Measurements from ENCODE around the gene FAM20C.

FAM20C gene

GRCh38 chr7:159370-160270 is 32.8 kb upstream of the FAM20C start:
- DNase-seq: no peak

- DNase-seq: no peak
These were observed 31.2 kb upstream of the FAM20C start for GRCh38 chr7:160958-161725.

GRCh38 chr7:162632-163297 is 29.6 kb upstream of the FAM20C start:
- no peak for DNase-seq

DNA sequence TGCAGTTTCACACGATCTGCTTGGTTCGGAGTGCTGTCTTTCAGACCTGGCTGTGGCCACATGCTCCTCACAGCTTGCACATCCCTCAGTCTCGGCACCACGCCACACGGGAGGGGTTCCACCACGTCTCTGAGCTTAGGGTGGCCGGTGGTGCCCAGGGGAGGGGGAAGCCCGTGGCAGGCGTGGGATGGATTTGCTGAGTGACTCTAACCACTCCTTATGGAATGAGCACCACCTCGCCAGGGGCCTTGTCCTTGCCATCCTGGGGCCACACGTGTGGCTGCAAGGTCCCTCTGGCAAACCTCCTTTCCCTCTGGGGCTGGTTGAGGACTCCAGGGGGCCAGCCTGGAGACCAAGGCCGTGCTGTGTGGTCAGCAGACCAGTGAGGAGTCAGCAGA is 29.1 kb upstream of the FAM20C start:
- DNase-seq: no peak

- DNase-seq: no peak
These were observed 28.1 kb upstream of the FAM20C start for GRCh38 chr7:163971-164881.

DNA sequence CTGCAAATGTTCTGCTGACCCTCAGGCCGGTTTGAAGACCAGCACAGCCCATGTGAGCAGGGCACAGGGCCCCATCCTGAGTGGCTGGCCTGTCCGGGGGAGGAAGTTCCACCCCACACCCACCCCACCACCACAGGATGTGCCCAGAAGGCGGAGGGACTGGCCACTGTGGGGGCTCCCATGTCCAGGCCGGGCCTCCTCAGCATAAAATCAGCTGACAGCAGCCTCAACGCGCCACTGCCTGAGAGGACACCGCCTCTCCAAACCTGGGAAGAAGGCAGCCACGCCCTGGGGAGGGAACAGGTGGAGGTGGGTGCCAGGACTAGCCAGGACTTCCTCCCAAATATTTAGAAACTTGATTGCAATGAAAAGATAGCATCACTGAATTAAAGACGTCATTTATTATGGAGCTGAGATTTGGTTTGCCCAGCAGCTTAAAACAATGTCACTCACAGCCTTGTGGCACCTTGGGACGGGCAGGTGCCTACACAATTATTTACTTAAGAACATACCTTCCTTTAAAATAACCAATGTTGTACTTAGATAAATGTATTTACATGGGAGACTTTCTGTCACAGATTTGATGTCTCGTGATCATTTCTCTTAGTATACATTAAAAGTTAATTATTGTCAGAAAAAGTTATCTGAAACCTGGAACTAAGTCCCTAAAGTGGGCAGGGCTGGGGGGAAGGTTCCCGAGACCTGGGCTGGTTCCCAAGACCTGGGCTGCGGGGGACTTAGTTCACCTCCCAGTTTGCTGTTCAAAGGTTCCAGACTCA is 27.3 kb upstream of the FAM20C start:
- no peak for DNase-seq

GRCh38 chr7:165661-166337 is 26.6 kb upstream of the FAM20C start:
- DNase-seq: no peak

GRCh38 chr7:166338-167060 is 25.9 kb upstream of the FAM20C start:
- DNase-seq: no peak

DNA sequence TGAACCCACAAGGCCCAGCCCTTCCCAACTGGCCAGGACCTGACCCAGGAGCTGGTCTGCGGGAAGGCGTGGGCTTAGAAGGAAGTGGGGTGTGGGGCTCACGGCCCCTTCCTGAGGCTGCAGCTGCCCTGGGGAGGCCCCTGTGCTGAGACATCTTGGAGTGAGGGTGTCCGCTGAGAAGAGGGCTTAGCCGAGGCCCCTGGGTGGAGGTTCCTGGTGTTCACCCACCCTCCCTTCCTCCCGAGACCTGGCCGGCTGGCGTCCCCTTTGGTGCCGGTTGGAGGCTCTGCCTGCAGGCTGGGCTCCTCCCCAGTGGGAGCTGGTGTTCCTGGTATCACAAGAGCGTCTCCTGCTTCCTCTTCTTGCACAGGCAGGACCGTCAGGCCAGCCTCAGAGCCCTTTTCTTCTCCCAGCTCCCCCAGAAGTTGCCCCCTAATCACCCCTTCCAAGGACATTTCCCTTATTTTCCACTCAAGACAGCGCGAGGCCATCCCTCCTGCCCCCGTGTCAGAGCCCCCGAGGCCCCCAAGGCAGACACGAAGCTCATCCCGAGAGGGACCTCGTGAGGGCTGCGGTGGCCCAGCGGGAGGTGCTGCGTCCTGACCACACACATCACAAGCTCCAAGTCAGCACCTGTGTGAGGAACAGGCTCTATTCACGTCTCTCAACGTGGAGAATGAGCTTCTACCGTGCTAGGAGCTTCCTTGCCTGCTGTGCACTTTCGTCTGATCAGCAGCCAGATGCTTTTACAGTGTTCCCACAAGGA is 25.1 kb upstream of the FAM20C start:
- DNase-seq: no peak

DNA sequence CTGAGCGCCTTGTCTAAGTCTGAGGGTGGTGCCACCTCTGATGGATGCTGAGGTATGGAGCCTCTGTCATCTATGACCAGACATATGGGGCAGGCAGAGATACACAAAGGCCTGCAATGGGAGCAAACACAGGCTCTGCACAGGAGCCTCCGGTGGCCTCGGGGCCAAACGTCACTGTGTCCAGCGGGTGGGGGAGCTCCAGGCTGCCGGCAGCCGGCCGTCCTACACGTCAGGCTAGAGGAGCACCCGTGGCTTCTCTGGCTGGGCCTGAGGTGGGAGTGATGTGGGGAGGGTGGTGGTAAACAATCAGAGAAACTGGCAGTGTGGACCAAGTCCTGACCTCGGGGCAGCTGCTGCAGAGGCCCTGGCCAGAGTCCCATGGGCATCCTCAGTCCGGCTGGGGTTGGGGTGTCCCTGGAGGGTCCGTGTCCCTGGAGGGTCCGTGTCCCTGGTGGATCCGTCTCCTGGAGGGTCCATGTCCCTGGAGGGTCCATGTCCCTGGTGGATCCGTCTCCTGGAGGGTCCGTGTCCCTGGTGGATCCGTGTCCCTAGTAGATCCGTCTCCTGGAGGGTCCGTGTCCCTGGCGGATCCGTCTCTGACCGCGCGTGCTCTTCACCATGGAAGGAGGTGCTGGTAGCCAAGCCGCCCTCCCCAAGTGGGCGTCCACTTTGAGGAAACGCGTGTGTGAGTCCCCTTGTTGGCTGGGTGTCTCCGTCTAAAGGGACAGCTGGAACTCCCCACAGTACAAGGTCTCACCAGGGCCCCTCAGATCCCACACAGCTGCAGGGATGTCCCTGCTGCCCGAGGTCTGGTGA is 24.2 kb upstream of the FAM20C start:
- DNase-seq: no peak

GRCh38 chr7:169276-170172 is 22.8 kb upstream of the FAM20C start:
- DNase-seq: no peak

DNA sequence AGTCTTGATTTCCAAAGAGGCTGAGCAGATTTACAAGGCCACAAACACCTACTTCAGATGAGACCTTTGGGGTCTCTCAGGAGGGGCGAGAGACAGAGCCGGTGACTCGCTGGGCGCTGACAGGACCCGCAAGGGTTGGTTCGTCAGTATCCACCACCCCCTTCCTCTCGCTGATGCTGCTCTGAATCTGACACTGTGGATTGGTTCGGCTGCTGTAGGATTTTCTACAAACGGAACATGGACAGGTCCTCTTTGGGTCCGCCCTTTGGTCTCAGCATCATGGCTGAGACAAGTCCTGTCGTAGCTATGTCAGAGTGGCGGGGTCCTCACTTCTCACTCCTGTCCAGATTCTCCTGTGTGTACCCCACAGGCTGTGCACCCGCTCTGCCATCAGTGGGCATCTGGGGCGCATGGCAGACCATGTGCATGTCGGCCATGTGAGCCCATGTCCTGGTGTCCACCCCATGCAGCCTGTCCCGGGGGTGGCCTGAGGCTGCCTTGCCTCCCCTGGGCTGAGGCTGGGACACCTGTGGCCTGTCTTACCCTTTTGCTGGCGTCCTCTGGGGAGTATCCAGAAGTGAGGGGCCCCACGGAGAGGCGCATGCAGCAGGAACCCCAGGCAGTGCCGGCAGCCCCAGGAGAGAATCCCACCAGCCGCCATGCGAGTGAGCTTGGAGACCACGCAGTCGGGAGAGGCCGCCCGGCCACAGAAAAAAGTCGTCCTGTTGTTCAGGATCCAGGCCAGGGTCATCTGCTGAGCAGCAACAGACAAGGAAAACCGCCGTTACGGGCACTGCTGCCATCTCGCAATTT is 21.6 kb upstream of the FAM20C start:
- DNase-seq: no peak

GRCh38 chr7:171364-171904 is 20.9 kb upstream of the FAM20C start:
- no peak for DNase-seq

DNA sequence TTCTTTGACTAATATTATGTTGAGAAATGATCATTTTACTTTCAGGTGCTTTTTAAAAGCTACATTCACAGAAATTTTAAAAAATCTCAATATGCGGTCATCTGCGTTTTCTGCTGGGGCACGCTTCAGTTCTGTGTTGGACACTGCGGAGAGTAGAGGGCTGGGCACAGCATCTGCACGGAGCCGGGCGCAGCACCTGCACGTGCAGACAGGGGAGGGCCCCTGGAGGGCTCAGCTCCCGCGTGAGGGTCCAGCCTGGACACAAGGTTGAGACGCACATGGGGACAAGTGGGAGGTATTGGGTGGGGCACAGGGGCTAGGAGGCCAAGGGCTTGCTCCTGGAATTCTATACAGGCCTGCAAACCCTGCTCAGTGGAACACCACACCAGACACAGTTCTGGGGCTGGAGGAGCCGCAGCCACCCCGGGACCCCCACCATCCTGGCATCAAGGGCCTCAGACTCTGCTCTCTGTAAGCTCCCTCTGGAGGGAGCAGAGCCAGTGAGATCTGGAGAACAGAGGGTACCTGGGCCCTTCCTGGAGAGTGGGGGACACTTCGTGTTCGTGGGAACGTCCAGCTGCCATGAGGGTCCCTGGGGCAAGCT is 20.4 kb upstream of the FAM20C start:
- no peak for DNase-seq

DNA sequence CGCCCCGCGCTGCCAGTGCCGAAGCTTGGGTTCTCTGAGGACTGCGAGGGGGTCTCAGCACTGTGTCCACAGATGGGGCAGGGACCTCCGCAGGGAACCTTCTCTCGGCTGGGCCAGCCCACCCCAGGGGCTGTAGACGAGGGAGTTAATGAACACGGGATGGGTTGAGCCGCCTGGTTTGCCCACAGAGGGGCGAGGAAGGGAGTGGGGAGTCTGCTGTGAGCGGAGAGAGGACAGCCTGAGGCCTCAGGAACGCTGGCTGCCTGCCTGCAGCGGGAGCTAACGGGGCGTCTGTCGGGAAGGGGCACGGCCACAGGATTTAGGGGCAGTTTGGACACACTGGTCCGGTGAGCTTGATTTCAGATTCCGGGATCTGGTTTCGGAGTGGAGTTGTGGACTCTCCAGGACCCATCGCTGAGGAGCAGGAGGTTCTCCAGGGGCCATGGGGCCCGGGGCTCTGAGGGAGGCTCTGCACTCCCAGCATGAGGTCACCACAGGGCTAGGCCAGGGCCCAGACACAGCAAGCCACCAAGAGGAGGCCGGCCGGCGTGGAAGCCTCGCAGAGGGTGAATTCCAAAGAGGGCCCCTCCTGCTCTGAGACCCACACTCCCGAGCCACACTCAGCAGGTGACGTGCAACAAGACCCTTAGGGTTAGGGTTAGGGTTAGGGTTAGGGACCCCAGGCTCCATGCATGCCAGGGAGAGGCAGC is 19.0 kb upstream of the FAM20C start:
- DNase-seq: no peak

All from DMS79 treated with DMSO at 0.1 percent for 48 hours (cell line).